Measurements from ENCODE around the gene TMX2.

- TF ChIP-seq, protein P1, sequence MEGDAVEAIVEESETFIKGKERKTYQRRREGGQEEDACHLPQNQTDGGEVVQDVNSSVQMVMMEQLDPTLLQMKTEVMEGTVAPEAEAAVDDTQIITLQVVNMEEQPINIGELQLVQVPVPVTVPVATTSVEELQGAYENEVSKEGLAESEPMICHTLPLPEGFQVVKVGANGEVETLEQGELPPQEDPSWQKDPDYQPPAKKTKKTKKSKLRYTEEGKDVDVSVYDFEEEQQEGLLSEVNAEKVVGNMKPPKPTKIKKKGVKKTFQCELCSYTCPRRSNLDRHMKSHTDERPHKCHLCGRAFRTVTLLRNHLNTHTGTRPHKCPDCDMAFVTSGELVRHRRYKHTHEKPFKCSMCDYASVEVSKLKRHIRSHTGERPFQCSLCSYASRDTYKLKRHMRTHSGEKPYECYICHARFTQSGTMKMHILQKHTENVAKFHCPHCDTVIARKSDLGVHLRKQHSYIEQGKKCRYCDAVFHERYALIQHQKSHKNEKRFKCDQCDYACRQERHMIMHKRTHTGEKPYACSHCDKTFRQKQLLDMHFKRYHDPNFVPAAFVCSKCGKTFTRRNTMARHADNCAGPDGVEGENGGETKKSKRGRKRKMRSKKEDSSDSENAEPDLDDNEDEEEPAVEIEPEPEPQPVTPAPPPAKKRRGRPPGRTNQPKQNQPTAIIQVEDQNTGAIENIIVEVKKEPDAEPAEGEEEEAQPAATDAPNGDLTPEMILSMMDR (IDR thresholded peaks at IDR 0.05; ENCODE audit: low read length): no peak
- TF ChIP-seq EZH2 (IDR thresholded peaks at IDR 0.05; ENCODE audit: borderline replicate concordance, low read length): no peak
Measured at GRCh38 chr11:57758174-57758573, 45.8 kb downstream of the TMX2 start.

All from OCI-LY1 (cell line).